ENCODE results near the gene SORCS2.

- TF ChIP-seq CTCF (optimal IDR thresholded peaks at IDR 0.05 in 1 of 3, IDR thresholded peaks at IDR 0.05 in 1 of 3, conservative IDR thresholded peaks at IDR 0.05 in 1 of 3; ENCODE audit: extremely low read depth in 1 of 3, insufficient read depth in 2 of 3, low read length in 3 of 3) (no peak), EZH2 (IDR thresholded peaks at IDR 0.05; ENCODE audit: low read length) (no peak)
Observed at GRCh38 chr4:7532043-7532442, 339.7 kb downstream of the SORCS2 start.

Data from keratinocyte (primary cell).